ENCODE results near the gene ZNF598. TPM values are rescaled to one million over a fixed set of nuclear protein-coding genes. Genes with fewer than 3 reads are reported as not detected.

The ZNF598 gene
- total and polyA plus RNA-seq, 2 donors from 2014 or later = 14.3 to 34.9 TPM

DNA sequence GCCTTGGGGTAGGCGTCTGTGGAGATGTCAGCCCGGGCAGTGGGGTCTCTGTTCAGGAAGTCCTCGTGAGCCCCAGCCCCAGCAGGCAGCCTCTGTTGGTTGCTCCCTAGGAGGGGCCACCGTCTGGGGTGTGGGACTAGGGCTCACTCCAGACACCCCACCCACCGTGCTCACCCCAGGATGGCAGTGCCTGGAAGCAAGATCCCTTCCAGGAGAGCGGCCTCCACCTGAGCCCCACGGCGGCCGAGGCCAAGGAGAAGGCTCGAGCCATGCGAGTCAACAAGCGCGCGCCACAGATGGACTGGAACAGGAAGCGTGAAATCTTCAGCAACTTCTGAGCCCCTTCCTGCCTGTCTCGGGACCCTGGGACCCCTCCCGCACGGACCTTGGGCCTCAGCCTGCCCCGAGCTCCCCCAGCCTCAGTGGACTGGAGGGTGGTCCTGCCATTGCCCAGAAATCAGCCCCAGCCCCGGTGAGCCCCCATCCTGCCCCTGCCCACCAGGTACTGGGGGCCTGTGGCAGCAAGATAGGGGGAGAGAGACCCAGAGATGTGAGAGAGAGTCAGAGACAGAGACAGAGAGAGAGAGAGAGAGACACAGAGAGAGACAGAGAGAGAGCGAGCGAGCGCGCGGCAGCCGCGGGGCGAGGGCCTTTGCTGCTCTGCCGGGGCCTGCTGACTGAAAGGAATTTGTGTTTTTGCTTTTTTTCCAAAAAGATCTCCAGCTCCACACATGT lies 28.2 kb upstream of the ZNF598 start:
- TF ChIP-seq, protein P1, sequence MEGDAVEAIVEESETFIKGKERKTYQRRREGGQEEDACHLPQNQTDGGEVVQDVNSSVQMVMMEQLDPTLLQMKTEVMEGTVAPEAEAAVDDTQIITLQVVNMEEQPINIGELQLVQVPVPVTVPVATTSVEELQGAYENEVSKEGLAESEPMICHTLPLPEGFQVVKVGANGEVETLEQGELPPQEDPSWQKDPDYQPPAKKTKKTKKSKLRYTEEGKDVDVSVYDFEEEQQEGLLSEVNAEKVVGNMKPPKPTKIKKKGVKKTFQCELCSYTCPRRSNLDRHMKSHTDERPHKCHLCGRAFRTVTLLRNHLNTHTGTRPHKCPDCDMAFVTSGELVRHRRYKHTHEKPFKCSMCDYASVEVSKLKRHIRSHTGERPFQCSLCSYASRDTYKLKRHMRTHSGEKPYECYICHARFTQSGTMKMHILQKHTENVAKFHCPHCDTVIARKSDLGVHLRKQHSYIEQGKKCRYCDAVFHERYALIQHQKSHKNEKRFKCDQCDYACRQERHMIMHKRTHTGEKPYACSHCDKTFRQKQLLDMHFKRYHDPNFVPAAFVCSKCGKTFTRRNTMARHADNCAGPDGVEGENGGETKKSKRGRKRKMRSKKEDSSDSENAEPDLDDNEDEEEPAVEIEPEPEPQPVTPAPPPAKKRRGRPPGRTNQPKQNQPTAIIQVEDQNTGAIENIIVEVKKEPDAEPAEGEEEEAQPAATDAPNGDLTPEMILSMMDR (IDR thresholded peaks at IDR 0.05; ENCODE audit: borderline replicate concordance, extremely low read depth, insufficient read depth) = no peak
- Histone ChIP-seq H3K4me3 (ENCODE audit: low read length in 3 of 3) (no peak overlapping the region), H3K36me3 (ENCODE audit: control insufficient read depth in 2 of 3, insufficient read depth in 3 of 3, low read length in 3 of 3) (peaks cover 0 to 4% (median 0%) of the 10 kb centered on the region in 3 donors), H3K9ac (ENCODE audit: low read length in 3 of 3) (no peak overlapping the region), H3K9me3 (ENCODE audit: control insufficient read depth in 2 of 3, insufficient read depth in 1 of 3, low read length in 3 of 3) (no peaks in the 10 kb centered on the region), H3K4me1 (ENCODE audit: control insufficient read depth in 2 of 3, insufficient read depth in 2 of 3, low read depth in 1 of 3, low read length in 3 of 3) (peaks cover 0 to 48% (median 0%) of the 10 kb centered on the region in 3 donors), H3K27me3 (ENCODE audit: control insufficient read depth, insufficient read depth, low read length) (no peaks in the 10 kb centered on the region), H3K27ac (ENCODE audit: low read depth in 2 of 2, low read length in 2 of 2) (peak overlapping the region; percentile 43 to 63)
- DNase-seq (peak in 2 of 5 donors; percentile 54 to 77), FAIRE-seq (no peak)
- intact Hi-C loops (cut with DNase I) = no loop called here

DNA sequence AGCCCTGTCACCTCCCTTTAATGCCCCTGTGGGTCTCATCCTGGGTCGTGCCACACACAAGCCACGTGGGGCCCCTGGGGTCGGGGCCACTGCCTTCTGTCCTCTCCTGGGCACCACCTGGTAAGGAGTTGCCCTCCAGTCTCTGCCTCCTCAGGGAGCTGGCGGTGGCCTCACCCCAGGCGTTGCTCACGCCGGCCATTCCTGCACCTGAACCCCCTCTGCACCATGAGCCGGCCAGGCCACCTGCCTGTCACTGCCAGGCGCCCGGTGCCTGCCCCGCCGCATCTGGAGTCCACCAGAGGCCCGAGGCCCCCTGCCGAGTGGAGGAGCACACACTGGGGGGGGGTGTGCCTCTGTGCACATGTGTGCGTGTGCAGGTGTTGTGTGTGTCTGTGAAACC lies 27.5 kb upstream of the ZNF598 start:
- peaks cover 0 to 4% (median 0%) of the 10 kb centered on the region in 3 donors for H3K36me3 ChIP-seq (ENCODE audit: control insufficient read depth in 2 of 3, insufficient read depth in 3 of 3, low read length in 3 of 3)
- H3K4me3 ChIP-seq (ENCODE audit: low read length in 3 of 3) = peak overlapping the region in 1 of 3 donors; percentile 9
- no peaks in the 10 kb centered on the region for H3K27me3 ChIP-seq (ENCODE audit: control insufficient read depth, insufficient read depth, low read length)
- FAIRE-seq = no peak
- peaks cover 0 to 50% (median 0%) of the 10 kb centered on the region in 3 donors for H3K4me1 ChIP-seq (ENCODE audit: control insufficient read depth in 2 of 3, insufficient read depth in 2 of 3, low read depth in 1 of 3, low read length in 3 of 3)
- peak overlapping the region in 1 of 2 donors; percentile 63 for H3K27ac ChIP-seq (ENCODE audit: low read depth in 2 of 2, low read length in 2 of 2)
- H3K9me3 ChIP-seq (ENCODE audit: control insufficient read depth in 2 of 3, insufficient read depth in 1 of 3, low read length in 3 of 3) = no peaks in the 10 kb centered on the region
- intact Hi-C loops (cut with DNase I) = no loop called here
- TF ChIP-seq, protein P1 (IDR thresholded peaks at IDR 0.05; ENCODE audit: borderline replicate concordance, extremely low read depth, insufficient read depth) = no peak
- no peak overlapping the region for H3K9ac ChIP-seq (ENCODE audit: low read length in 3 of 3)
- DNase-seq = peak in 1 of 5 donors; percentile 48

DNA sequence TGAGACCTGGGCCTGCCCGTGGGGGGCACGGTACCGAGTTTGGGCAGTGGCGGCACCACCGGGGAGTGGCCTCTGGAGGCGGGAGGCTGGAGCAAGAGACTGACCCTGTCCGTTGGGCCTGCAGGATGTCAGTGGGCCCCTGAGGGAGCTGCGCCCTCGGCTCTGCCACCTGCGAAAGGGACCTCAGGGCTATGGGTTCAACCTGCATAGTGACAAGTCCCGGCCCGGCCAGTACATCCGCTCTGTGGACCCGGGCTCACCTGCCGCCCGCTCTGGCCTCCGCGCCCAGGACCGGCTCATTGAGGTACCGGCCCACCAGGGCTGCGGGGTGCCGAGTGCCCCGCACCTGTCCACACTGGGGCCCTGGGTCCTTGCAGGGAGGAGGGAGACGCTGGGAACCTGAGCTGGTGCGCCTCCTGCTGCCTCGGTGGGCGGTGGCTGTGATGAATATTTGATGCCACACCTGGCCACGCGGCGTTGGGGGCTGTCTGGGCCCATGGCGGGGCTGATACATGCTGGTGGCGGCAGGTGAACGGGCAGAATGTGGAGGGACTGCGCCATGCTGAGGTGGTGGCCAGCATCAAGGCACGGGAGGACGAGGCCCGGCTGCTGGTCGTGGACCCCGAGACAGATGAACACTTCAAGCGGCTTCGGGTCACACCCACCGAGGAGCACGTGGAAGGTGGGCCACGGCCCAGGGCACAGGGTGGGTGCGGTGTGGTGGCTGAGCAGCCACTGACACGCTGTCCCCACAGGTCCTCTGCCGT lies 26.8 kb upstream of the ZNF598 start:
- no peak overlapping the region for H3K9ac ChIP-seq (ENCODE audit: low read length in 3 of 3)
- TF ChIP-seq, protein P1 (IDR thresholded peaks at IDR 0.05; ENCODE audit: borderline replicate concordance, extremely low read depth, insufficient read depth) = no peak
- FAIRE-seq (no peak), DNase-seq (peak in 2 of 5 donors; percentile 65 to 77)
- no peaks in the 10 kb centered on the region for H3K9me3 ChIP-seq (ENCODE audit: control insufficient read depth in 2 of 3, insufficient read depth in 1 of 3, low read length in 3 of 3)
- H3K4me1 ChIP-seq (ENCODE audit: control insufficient read depth in 2 of 3, insufficient read depth in 2 of 3, low read depth in 1 of 3, low read length in 3 of 3) = peaks cover 0 to 50% (median 0%) of the 10 kb centered on the region in 3 donors
- peak overlapping the region in 1 of 3 donors; percentile 9 for H3K4me3 ChIP-seq (ENCODE audit: low read length in 3 of 3)
- H3K27ac ChIP-seq (ENCODE audit: low read depth in 2 of 2, low read length in 2 of 2) = peak overlapping the region; percentile 74 to 75
- no peaks in the 10 kb centered on the region for H3K27me3 ChIP-seq (ENCODE audit: control insufficient read depth, insufficient read depth, low read length)
- intact Hi-C loops (cut with DNase I) = no loop called here
- peaks cover 0 to 4% (median 0%) of the 10 kb centered on the region in 3 donors for H3K36me3 ChIP-seq (ENCODE audit: control insufficient read depth in 2 of 3, insufficient read depth in 3 of 3, low read length in 3 of 3)

All from kidney (tissue), 14 donors.